Cardiac septum (tissue), 1 donor: ENCODE data around the gene COIL. TPM values are rescaled to one million over a fixed set of nuclear protein-coding genes. Genes with fewer than 3 reads are reported as not detected.

Experiments used
- DNase-seq: peaks from one replicate; pipeline ENCODE4 v3.0.0-alpha.2; 2020; ENCODE audit warnings: low spot score
- intact Hi-C: fragments of 100-400 bp; cut with DNase I; formaldehyde crosslinking; loops from one replicate; pipeline ENCODE4 v1.14.0; 2022
- total RNA-seq: library from RNA; stranded (reverse); fragmentation: NEBNext Ultra II Directional; extraction: Animal tissue kit (Norgen Biotek cat#: 25700); gene quantifications from one replicate; pipeline ENCODE4 v1.2.1, GENCODE V29; 2021
- donor health status: DM: no; HTN: no; CAD: no.

The COIL gene
- total RNA-seq, 1 donor from 2014 or later, result 7.0 TPM

- intact Hi-C loops, result no loop called here
- no peak for DNase-seq
Observed at GRCh38 chr17:56891751-56892150, 69.1 kb downstream of the COIL start.

- intact Hi-C loops, result no loop called here
- DNase-seq, result no peak
Observed at GRCh38 chr17:56890906-56891674, 69.8 kb downstream of the COIL start.

GRCh38 chr17:56890390-56890789 lies 70.5 kb downstream of the COIL start:
- intact Hi-C loops, result no loop called here
- DNase-seq, result no peak

Other genes starting within 250 kb of the COIL start
- 0.83 TPM for gene C17orf67, start 127.1 kb downstream of the COIL start, total RNA-seq
- 2.2 TPM for gene DGKE, start 126.9 kb downstream of the COIL start, total RNA-seq
- gene TRIM25, start 47.0 kb downstream of the COIL start, total RNA-seq, result 15.2 TPM
- 45.6 TPM for gene SCPEP1, start 17.1 kb upstream of the COIL start, total RNA-seq
- 108 TPM for gene AKAP1, start 124.2 kb upstream of the COIL start, total RNA-seq